Glomerular visceral epithelial cell (primary cell): ENCODE data around the gene RAB14.
A peak's percentile ranks its signal among the peaks of the same experiment; 100 is the strongest.
"Not testable (repeated sequence)": the region's sequence is repeated elsewhere in the genome, so short reads cannot be mapped to it uniquely, and the experiment has no call there.

Experiments
- DNase-seq: peaks from one replicate; pipeline ENCODE4 v3.0.0-alpha.2; 2016; ENCODE audit errors: extremely low spot score

RAB14 gene

DNA sequence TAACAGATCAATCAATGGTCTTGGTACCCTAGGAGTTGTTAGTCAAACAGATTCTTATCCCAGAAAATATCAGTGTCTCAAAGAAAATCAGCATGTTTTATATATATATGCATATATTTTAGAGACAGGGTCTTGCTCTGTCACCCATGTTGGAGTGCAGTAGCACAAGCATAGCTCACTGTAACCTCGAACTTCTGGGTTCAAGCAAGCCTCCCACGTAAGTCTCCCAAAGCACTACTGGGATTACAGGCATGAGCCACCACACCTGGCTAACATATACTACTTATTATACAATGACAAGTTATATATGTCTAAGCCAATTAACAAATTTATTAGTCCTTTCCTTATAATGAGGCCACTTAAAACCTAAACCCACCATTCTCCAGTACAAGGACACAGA, 10.4 kb downstream of the RAB14 start:
- no peak for DNase-seq

DNA sequence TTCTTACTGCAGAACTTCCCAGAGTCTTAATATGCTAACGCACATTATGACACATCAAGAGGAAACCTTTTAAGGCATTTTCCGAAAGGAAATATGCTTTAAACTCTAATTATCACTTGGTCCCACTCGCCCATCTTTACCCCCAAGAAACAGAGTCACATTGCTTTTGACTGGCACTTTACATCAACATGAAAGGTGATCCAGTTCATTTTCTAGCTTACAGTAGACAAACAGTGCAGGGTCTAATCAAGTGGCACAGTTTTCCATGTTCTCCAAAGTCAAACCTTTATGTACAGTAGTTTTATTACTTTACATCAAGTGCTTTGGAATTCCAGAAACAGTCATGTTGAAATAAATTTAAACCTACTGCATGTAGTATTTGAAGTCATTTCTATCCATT, 12.0 kb downstream of the RAB14 start:
- no peak for DNase-seq

DNA sequence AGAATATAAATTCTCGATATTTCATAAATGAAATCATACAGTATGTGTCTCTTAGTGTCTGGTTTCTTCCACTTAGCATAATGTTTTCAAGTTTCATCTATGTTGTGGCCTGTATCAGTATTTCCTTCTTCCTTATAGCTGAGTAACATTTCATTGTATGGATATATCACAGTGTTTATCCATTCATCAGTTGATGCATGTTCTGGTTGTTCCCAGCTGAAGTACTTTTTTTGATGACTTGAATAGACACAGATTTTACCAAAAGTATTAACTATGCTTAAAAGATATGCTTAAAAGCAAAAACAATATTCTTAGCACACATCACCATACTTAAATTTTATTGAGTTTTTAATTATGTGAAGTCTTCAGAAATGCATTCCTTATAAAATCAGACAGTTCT, 12.7 kb downstream of the RAB14 start:
- DNase-seq = no peak

DNA sequence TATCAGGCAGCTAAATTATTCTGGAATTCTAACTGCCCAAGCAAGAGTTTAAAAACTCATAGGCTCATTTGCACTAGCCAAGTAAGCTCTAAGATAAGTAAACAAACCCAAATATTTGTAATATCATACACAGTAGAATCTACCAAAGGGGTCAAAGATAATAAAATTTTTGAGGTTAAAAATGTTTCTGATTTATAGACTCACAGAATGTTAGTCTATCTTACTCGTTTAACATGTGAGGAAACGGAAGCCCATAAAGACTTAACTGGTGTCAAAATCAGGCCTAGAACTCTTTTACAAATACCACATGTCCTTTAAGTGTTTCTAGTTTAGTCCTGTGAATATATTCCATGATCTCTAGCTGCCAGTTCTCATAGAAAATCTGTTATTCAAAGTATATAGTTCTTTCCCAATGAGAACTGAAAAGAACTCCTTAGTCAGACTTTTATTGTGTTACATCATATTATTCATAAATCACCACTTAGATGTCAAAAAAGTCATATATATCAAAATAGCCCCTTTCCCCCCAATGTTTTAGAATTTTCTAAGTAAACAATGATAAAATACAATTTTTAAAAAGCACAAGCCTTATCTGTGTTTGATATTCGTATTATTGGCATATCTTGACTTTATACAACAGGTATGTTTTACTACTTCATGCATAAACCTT, 13.9 kb downstream of the RAB14 start:
- DNase-seq = no peak

DNA sequence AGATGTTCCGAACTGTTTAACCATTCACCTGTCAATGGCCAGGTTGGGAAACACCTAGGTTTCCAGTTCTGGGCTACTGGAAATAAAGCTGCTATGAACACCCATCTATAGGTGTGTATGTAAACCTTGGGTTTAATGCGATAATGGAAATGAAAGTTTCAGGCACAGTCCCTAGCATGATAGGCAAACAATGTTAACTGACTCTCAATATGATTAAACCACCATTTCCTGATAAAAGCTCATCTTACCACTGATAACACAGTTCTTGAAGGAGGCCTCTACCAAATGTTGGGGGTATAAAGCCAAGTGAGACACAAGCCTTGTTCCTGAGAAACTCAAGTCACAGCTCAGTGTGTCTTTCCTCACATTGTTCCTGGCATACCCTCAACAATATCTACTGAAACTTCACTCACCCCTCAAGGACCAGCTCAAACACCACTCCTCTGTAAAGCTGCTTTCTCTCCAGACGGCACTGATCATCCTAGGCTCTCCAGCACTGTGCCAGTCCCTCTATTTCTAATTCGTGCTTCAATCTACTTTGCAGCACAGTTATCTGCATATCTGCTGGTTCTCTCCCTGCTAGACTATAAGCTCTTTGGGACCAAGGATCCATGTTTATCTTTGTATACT, 15.8 kb downstream of the RAB14 start:
- no peak for DNase-seq

DNA sequence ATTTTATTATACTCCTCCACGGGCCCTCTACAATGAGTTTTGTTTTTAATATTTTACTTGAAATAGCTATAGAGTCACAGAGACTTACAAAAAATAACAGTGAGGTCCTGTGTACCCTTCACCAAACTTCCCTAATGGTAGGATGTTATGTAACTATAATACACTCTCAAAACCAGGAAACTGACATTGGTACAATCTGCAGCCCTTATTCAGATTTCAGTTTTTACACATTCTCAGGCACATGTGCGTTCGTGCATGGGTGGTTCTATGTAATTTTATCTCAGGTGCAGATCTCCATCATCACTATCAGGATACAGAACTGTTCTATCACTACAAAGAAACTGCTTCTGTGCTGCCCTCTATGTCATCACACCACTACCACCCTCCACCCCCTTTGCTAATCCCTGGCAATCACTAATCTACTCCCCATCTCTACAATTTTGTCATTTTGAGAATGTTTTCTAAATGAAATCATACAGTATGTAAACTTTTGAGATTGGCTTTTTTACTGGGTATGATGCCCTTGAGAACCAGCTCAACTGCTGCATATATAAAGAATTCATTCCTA, 16.4 kb downstream of the RAB14 start:
- DNase-seq = no peak

DNA sequence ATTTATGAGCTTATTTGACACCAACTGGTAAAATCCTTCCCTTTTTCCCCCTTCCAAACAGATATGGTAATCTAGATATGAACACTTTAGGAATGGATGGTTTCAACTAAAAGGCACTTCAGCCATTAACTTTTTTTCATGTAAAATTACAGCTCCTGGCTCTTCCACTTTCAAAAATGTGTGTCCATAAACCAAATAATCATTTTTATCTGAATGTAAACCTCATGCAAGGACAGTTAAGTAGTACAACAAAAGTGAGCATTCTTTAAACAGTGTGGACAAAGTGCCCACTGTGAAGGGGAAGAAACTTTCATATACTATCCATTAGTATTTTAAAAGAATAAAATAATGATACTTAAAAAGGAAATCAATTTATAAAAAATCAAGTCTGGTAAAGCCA, 17.2 kb downstream of the RAB14 start:
- DNase-seq = no peak

DNA sequence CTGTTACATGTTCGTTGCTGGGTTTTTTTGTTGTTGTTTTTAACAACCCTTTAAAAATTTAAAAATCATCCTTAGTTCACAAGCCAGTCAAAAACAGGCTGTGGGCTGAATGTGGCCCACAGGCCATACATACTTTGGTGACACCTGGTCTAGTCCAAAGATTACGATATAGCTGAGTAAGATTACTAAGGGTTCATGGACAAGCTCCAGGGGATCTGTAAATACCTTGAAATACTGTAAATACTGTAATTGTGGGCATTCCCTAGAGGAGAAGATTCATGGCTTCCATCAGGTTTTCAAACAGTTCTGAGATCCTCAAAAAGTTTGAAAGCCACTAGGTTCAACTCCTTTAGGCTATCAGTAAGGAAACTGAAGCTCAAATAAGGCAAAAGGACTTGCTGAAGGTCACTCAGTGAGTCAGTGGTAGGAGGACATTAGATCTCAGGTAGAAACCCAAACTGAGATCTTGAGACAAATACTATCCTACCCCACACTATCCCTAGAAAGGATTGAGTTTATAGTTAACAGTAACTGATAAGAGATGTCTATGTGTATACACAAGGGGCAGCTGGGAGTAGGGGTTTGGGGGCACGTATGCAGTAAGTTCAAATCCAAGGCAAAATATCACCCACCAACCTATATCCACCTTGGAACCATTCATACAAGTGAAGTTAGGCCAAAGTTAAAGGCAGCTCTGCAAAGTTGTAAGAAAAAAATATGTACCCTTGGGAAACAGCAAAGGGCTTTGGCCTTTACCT, 17.8 kb downstream of the RAB14 start:
- no peak for DNase-seq

DNA sequence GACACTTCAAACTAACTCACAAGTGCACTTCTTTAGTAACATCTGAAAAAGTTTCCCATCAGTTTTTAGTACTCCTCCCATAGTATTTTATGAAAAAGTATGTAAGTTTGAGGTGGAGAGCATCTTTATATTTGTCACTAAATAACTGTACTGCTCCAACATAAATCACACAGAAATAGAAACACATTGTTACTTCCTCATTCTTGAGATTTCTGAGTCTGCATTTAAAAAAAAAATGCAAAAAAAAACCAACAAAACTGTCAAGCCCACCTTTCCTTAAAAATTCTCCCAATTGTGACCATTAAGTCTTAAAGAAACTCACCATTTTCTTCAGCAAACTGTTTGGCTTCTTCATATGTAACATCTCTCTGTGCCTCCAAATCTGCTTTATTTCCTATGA, 18.7 kb downstream of the RAB14 start:
- no peak for DNase-seq

DNA sequence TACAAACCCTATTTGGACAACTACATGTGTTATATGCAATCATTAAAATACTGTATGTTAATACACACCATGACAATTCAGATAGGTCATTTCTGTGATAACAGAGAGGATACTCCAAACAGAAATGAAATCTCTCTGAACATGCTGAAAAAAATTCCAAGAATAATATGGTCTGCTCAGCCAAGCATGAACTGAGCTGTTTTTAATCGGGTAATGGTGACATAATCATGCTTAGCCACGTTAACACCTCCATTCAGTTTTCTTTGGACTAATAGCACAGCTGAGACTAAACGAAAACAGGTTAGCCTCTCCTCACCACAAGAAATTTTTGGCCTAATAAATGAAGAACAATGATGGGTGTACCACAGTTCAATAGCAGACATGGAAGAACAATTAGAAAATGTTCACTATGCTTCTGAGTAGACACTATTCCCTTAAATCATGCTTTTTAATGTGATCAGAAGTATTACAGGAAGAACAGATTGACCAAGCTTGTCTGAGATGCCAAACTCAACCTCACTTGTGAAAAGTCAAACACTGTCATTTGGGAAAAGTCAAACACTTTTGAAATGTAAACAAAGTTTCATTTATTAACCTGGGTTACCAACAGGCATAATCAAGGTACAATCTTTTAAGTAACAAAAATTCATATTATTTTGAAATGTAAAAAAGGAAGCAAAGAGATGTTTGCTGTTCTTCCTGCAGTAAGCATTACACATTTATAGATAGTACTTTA, 19.4 kb downstream of the RAB14 start:
- DNase-seq = peak; percentile 41

DNA sequence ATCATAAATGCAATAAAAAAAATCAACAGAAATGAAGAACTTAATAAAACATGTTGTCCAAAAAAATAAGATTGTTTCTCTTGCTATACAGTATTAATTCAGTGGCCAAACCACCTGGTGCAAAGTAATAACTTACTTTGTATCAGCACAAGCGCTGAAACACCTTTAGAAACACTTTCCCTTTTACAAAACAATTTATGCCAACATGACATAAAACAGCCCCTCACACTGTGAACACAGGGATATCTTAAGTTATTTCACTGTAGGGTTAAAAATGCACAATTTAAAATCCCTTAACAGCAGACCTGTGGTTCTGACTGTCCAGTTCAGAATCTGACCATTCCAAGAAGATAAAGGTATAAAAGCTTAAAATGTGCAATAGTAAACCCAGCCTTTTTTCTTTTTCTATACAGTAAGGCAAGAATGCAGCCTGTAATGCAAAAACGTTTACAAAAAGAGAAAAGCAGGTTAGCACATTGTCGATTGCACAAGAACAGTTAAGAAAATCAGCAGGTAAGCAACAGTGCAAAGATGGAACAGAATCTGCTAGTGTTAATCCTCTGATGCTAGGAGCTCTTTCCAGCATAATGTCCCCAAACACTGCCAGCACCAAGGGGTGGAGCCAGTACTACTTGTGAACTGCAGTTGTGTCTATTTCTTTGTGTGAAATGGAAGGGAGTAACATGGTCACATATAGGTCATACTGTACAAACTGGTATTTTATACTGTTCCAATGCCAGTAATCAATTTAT, 21.6 kb downstream of the RAB14 start:
- no peak for DNase-seq

DNA sequence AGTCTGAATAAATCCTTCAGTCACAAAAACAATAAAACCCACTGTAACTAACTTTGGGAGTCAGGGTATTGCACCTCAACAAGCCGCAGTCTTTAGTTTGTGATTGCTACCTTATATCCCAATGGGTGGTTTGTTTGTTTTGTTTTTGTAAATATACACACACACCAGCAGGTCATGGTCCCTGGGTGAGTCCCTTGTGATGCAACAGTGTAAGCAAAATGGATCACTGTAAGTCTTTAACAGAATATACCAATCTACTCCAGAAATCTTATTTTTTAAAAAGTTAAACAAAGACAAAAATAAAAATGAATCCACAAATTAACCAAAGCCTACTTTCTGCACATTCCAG, 22.3 kb downstream of the RAB14 start:
- DNase-seq = not testable (repeated sequence)

DNA sequence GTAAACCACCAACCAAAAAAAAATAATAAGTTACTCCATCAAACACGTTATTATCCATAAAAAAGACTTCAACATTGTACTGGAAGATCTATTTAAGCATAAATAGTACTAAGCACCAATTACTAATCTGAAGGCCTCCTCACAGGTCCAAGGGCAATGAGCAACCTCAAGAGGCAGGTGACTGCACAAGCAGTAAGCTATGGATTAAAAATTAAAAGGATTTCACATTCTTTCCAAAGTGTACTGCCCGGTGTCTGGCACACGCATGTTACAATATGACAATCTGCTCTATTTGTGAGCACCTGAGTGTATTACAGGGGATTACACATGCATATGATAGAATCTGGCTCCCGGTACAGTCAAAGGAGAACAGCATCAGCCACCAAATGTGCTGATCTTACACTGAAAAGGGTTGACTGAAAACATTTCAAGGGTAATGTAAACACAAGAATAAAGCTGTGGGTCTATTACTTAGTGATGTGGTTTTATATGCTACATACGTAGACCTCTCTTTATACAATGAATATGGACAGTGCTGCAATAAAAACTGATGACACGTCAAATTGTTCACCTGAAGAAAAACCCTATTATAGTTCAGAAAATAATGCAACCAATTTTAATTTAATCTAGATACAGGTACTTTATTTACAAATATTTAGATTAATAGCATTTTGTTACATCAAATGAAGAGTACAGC, 22.8 kb downstream of the RAB14 start:
- DNase-seq = no peak

DNA sequence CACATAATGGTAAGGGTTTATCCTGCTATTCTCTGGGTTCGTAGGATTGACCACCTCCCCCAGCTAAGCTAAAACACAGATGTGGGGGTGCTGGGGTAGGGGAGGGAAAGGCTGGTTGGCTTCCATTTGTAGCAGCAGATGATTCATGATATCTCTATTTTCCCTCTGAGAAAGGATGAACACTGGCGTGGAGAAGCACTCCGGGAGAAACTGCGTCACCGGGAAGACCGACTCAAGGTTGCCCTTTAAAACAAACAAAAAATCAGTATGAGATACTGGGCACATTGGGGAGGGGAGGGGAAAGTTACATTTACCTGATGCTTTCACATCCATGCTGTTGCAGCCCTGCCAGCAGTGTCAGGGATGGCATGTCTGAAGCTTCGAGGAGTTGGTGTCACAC, 28.2 kb downstream of the RAB14 start:
- no peak for DNase-seq

DNA sequence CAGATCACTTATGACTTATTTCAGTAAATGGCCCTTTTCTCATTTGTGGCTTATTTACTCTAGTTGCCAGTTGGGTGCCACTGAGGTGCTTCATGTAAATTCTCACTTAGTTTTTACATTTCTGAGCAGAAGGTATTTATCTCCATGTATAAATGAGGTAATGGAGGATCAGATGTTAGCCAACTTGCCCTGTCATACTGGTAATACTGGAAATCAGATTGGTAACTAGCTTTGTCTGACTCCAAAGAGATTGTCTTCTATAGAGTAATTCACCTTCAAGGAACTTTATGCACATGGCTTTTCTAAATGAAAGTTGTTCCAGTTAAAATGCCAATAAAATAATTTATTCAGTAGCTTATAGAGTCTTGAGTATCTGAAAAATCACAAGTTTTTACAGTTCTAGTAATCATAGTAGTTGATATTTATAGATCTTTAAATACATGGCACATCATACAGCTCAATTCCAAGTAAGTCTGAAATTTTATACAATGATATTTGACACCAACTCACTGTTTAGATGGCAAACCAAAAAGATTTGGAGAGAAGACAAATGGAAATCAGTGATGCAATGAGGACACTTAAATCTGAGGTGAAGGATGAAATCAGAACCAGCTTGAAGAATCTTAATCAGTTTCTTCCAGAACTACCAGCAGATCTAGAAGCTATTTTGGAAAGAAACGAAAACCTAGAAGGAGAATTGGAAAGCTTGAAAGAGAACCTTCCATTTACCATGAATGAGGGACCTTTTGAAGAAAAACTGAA, 28.8 kb downstream of the RAB14 start:
- DNase-seq = no peak

DNA sequence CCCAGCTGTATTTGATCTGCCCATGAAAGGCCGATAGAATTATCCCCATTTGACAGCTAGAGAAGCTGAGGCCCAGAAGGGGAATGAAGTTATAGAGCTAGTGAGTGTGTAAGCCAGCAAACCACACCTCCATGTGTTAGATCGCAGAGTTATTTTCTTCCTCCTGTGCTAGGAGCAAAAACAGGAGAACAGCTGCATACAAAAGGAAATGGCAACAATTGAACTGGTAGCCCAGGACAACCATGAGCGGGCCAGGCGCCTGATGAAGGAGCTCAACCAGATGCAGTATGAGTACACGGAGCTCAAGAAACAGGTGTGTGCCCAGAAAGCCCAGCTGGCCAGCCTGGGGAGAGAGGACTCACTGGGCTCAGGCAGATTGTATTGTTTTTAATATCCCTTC, 30.4 kb downstream of the RAB14 start:
- DNase-seq = no peak

DNA sequence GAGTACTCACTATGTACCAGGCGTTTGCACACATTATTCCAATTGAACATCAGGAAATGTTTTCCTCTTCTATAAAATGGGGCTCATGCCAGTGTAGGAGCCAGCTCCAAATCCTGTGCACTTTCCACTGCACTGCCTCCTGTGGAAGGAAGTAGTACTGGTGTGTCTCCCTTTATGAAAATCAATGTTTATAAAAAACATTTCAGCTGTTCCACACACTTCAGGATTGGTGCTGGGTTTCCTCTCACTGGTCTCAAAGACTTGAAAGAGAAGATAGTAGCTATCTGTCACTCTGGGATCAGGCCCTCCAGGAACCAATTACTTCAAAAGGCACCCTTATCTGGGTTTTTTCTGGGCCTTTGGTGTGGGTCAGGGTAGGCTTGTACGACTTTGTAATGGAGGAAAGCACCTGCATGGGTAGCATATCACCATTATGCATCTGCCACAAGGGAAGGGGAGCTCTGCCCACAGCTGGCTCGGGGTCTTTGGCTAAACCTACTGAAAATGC, 32.5 kb downstream of the RAB14 start:
- DNase-seq = no peak

DNA sequence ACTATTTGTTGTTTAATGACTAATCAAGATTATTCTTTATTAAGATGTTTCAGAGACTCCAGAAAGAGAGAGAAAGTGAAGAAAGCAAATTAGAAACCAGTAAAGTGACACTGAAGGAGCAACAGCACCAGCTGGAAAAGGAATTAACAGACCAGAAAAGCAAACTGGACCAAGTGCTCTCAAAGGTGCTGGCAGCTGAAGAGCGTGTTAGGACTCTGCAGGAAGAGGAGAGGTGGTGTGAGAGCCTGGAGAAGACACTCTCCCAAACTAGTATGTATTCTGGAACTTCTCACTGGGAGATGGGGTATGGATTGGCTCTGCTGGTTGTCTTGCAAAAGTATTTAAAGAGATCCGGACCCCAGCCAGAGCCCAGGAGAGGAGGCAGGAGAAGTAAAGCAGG, 33.6 kb downstream of the RAB14 start:
- no peak for DNase-seq

DNA sequence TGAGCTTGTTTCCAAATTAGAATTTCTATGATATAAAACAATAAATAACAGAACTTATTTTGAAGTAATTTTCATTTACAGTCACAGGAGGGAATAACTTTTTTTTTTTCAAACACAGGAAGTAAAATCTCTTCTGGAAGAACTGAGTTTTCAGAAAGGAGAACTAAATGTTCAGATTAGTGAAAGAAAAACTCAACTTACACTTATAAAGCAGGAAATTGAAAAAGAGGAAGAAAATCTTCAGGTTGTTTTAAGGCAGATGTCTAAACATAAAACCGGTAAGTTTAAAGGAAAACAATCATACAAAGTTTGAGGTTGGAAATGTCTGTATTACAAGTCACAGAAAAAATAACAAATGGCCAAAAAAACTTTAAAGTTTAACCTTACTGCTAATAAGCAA, 41.6 kb downstream of the RAB14 start:
- no peak for DNase-seq

DNA sequence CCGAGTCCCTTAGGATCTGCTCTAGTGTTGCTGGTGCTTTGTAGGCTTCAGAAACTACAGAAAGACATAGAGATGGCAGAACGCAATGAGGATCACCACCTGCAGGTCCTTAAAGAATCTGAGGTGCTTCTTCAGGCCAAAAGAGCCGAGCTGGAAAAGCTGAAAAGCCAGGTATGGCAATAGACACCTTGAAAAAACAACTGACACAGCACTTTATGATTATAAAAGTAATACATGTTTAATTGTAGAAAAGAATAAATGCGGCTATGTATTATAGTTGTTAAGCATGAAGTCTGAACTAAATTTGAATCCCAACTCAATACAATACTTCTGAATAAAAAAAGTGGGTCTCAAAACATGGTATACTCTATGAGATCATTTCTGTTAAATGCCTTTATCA, 43.7 kb downstream of the RAB14 start:
- no peak for DNase-seq
